ENCODE results near the gene OXLD1. TPM values are rescaled to one million over a fixed set of nuclear protein-coding genes. Genes with fewer than 3 reads are reported as not detected.

Gene OXLD1
- total RNA-seq, 4 donors from 2014 or later, result 15.5 to 32.2 (median 22.2) TPM

Small RNA genes lying within 50 kb of the gene (microRNA-seq; reads per million reads assigned to microRNA genes)
- gene MIR6786 (ENCODE audit: borderline replicate concordance in 2 of 2), result 0 to 1.2 reads per million in 2 donors

Other genes with a start within 250 kb of the OXLD1 start
- 100 to 1,000 TPM; 322 to 934 (median 415) TPM for gene ACTG1, start 153.8 kb downstream of the OXLD1 start, total RNA-seq
- under 1 TPM in 2 of 4 donors, not detected in 2; 0.20 to 0.46 TPM for gene FSCN2, start 138.2 kb downstream of the OXLD1 start, total RNA-seq
- gene FAAP100, start 114.3 kb downstream of the OXLD1 start, total RNA-seq, result 10 to 100 TPM; 14.4 to 27.9 (median 15.6) TPM
- gene NPLOC4, start 29.5 kb downstream of the OXLD1 start, total RNA-seq, result 100 to 1,000 TPM; 176 to 290 (median 263) TPM
- gene TSPAN10, start 29.4 kb downstream of the OXLD1 start, total RNA-seq, result under 1 TPM in 2 of 4 donors, not detected in 2; 0.22 to 0.26 TPM
- gene PDE6G, start 10.1 kb downstream of the OXLD1 start, total RNA-seq, result not detected
- 10 to 100 TPM in 2 of 4 donors, 1 to 10 TPM in 2; 6.7 to 17.1 (median 11.2) TPM for gene CCDC137, start 132 bp upstream of the OXLD1 start, total RNA-seq
- gene ARL16, start 17.2 kb upstream of the OXLD1 start, total RNA-seq, result 10 to 100 TPM; 12.9 to 23.6 (median 20.0) TPM
- 100 to 1,000 TPM in 3 of 4 donors, 10 to 100 TPM in 1; 62.1 to 150 (median 113) TPM for gene HGS, start 17.4 kb upstream of the OXLD1 start, total RNA-seq
- 100 to 1,000 TPM in 2 of 4 donors, 10 to 100 TPM in 2; 79.1 to 117 (median 94.1) TPM for gene MRPL12, start 36.8 kb upstream of the OXLD1 start, total RNA-seq
- 1 to 10 TPM; 3.4 to 9.3 (median 6.7) TPM for gene SLC25A10, start 45.7 kb upstream of the OXLD1 start, total RNA-seq
- gene GCGR, start 137.5 kb upstream of the OXLD1 start, total RNA-seq, result under 1 TPM in 1 of 4 donors, not detected in 3; 0.29 TPM
- gene MCRIP1, start 166.7 kb upstream of the OXLD1 start, total RNA-seq, result 10 to 100 TPM in 3 of 4 donors, 1 to 10 TPM in 1; 8.3 to 36.2 (median 25.2) TPM
- gene PPP1R27, start 168.4 kb upstream of the OXLD1 start, total RNA-seq, result 100 to 1,000 TPM; 245 to 708 (median 400) TPM
- 100 to 1,000 TPM; 497 to 717 (median 621) TPM for gene P4HB, start 193.9 kb upstream of the OXLD1 start, total RNA-seq
- gene ARHGDIA, start 204.7 kb upstream of the OXLD1 start, total RNA-seq, result 100 to 1,000 TPM in 1 of 4 donors, 10 to 100 TPM in 3; 52.1 to 122 (median 64.4) TPM
- gene ALYREF, start 225.0 kb upstream of the OXLD1 start, total RNA-seq, result 10 to 100 TPM; 40.9 to 65.3 (median 50.7) TPM
- 100 to 1,000 TPM; 173 to 258 (median 197) TPM for gene ANAPC11, start 225.1 kb upstream of the OXLD1 start, total RNA-seq
- 1 to 10 TPM in 2 of 4 donors, under 1 TPM in 1, not detected in 1; 0.46 to 1.4 (median 1.1) TPM for gene NPB, start 235.6 kb upstream of the OXLD1 start, total RNA-seq
- 10 to 100 TPM; 22.6 to 44.8 (median 37.1) TPM for gene PCYT2, start 244.8 kb upstream of the OXLD1 start, total RNA-seq

Data from gastrocnemius medialis (tissue), 4 donors.